Cortex of kidney (tissue), 1 donor: ENCODE data around the gene ALDH6A1.

Source experiments
- DNase-seq: peaks from one replicate; lab custom pipeline; 2025; lab: John Stamatoyannopoulos, UW

The ALDH6A1 gene

GRCh38 chr14:74049876-74050495 is 34.3 kb downstream of the ALDH6A1 start:
- no peak for DNase-seq

DNA sequence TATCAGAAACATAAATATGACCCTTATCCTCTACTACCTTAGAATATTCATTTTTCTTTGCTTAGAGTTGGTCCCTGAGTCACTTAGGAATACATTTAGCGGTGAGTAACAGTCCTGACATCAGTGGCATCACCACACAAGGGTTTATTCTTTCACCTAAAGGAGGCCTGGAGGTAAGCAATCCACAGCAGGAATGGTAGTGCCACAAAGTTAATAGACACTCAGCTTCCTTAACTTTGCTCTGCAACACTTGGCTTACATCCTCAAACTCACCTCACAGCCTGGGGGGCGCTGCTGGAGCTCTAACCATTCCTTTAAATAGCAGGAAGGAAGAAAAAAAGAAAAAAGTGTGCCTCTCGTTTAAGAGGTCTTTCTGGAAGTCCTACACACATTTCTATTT is 36.0 kb downstream of the ALDH6A1 start:
- DNase-seq, result no peak

GRCh38 chr14:74045522-74045921 is 38.7 kb downstream of the ALDH6A1 start:
- no peak for DNase-seq

DNA sequence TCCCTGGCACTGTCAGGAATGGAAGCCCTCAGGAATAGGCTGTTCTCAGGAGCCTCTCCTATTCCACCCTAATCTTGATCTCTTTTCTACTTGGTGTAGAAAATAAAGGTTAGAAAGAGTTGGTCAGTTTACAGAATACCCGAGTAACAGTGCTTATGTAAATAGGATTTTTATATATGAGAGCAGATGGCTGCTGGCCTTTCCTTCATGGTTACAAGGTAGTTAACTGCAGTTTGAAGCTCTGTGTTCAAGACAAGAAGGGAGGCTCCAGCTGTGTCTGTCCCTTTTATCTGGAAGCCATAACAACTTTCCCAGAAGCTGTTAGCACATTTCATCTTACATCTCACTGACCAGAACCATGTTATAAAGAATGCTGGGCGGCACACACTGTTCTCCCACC is 42.0 kb downstream of the ALDH6A1 start:
- no peak for DNase-seq

DNA sequence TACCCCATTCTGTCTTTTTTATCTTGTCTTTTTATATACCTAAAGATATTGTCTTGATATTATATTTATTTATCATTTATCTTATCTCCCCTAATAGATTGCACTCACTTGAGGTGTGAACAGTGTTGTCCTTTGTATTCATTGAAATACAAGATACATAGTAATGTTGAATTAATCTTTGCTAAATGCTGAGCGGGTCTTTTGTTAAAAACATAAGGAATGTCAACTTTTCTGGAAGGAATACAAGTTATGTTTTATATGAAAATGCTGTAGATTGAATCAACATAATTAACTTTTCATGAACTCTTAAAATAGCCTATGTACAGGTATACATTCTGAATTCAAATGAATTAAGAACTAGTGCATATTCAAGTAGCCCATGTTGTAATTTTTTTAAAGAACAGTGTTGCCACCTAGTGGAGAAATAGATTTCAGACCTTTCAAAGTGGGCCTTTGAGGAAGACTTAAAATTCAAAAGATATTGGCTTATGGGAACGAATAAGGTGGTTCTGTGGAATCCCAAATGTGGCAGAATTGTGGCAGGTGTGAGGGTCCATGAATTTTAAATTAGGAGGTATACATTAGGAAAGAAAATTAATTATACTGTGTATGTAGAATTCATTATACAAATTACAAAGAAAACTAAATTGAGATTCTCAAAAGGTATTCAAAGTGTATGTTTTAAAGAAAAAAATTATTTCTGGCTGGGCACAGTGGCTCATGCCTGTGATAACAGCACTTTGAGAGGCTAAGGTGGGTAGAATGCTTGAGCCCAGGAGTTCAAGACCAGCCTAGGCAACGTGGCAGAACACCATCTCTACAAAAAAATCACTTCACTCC is 46.0 kb downstream of the ALDH6A1 start:
- no peak for DNase-seq

GRCh38 chr14:74035556-74035955 is 48.7 kb downstream of the ALDH6A1 start:
- DNase-seq, result no peak

GRCh38 chr14:74034572-74034971 is 49.7 kb downstream of the ALDH6A1 start:
- DNase-seq, result no peak

GRCh38 chr14:74029136-74029535 is 55.1 kb downstream of the ALDH6A1 start:
- no peak for DNase-seq

DNA sequence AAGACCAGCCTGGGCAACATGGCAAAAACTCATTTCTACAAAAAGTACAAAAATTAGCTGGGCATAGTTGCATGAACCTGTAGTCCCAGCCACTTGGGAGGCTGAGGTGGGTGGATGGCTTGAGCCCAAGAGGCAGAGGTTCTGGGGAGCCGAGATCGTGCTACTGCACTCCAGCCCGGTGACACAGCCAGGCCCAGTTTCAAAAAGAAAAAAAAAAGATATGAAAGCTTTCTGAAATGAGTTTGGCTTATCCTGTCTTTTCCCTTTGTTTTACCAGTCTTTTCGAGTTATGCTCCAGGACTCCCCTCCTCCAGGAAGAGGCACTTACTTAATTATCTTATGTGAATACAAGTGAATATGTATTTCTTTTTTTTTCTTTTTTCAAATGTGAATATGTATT is 61.9 kb downstream of the ALDH6A1 start:
- no peak for DNase-seq

- DNase-seq, result no peak
These were observed 64.7 kb downstream of the ALDH6A1 start for GRCh38 chr14:74019408-74020137.

DNA sequence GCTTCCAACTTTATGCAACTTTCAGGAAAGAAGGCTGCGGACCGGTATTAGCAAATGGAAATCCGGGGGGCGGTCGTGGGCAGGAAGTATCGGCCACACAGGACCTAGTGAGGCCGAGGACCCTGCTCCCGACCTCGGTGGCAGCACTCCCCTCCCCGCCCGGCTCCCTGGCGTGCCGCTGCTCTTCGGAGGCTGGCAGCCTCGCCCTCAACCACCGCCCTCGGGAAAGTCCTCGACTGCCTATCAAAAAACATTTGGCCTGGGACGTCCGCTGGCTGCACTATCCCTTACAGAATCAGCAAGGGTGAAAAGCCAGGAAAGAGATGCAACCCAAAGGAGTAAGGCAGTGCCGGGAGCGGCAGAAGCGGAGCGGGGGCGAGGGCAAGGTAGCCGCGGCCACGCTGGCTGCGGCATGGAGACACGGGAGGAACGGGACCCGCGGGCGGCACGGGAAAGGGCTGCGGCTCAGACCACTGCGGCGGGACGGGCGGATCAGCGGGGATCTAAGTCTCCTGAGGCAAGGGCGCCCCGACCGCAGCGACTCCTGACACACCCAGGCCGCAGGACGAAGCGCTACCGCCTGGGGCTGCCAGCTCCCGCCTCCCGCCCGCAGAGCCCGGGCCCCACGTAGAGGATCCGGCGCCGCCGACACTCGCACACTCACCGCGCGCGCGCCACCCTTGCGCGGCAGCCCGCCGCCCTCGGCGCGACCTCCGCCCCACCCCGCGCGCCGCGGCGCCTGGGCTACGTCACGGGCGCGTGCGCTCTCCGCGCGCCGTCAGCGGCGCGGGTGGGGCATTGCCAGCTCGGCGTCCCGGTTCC is 65.5 kb downstream of the ALDH6A1 start, which contains the start of the genes BBOF1 and ENTPD5:
BBOF1 (plus strand) TSS at position 764 of the 822 bp plus-strand sequence. CDS start 130 bp downstream, outside the sequence.
ENTPD5 (minus strand) TSS at position 703 of the 822 bp plus-strand sequence. CDS start 31,186 bp downstream, outside the sequence.
- peak; percentile 17 for DNase-seq

- no peak for DNase-seq
These were observed 66.1 kb downstream of the ALDH6A1 start for GRCh38 chr14:74018174-74018585.

DNA sequence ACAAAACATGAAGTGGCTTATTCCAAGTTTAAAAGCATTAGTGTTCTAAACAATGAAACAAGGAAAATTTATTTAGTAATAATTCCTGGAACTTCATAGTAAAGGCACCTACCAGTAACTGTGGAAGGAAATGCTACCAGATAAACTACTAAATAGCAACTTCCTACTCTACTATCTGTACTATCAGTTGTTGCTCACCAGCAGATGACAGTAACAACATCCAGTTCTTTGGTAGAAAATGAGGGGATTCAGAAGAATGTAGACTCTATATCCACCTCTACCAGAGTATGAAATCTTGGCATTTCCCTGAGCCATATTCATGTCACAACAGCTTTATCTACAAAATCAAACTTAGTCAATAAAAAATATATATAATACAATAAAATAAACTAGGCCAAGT is 68.3 kb downstream of the ALDH6A1 start:
- no peak for DNase-seq

- no peak for DNase-seq
These were observed 69.1 kb downstream of the ALDH6A1 start for GRCh38 chr14:74015176-74015575.

DNA sequence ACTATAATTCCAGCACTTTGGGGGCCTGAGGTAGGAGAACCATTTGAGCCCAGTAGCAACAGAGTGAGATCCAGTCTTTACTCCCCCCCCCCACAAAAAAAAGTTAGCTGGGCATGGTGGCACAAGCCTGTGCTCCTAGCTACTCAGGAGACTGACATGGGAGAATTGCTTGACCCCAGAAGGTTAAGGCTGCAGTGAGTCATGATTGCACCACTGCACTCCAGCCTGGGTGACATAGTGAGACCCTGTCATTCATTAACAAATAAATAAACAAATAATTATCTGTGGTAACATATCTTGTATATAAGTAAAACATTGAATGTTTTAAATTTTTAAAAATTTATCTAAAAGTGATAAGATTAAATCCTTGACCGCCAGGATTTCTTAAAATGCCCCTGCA is 70.0 kb downstream of the ALDH6A1 start:
- no peak for DNase-seq

DNA sequence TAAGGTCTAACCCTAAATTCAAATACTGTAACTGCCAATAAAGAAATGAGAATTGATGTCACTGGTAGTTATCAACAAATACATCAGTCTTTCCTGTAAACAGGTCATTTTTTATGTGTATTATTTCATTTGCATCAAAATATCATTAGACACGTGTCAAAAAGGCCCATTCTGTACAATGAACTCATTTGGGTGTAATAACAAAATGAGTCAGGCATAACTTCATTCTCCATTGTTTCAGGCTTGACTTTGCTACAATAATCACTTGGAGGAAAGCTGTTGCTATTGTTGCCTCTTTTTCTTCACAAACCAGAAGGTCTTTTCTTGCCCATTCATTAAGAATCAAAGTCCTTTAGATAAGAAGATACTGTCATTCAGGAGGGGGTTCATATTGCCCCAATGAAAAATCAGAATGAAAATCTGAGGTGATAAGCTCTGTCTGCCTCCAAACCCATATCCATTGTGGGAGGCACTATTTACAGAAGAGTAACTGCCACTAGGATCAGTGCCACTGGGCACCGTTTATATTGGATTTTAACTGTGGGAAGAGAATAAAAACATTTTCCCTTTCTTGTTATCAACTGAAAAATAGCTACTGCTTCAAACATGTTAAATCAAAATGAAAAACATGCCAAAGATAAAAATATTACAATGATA is 75.3 kb downstream of the ALDH6A1 start:
- DNase-seq, result no peak
